Fibroblast of pulmonary artery (primary cell): ENCODE results near the gene H2AZ1.

ENCODE experiments used
- DNase-seq: peaks from one replicate; pipeline ENCODE4 v3.0.0-alpha.2; 2010; ENCODE audit warnings: low read depth
- H3K4me3 ChIP-seq: replicated peaks from 2 replicates; pipeline ENCODE4 v1.5.1; 2011; ENCODE audit warnings: low read depth, mild to moderate bottlenecking, control low read depth, low read length, moderate library complexity
- TF ChIP-seq, protein P1 (sequence below): IDR thresholded peaks from 2 replicates; pipeline ENCODE4 v1.5.1; 2011; ENCODE audit warnings: mild to moderate bottlenecking, control low read depth, low read length, inconsistent platforms; ENCODE audit errors: missing control alignments

Gene H2AZ1

DNA sequence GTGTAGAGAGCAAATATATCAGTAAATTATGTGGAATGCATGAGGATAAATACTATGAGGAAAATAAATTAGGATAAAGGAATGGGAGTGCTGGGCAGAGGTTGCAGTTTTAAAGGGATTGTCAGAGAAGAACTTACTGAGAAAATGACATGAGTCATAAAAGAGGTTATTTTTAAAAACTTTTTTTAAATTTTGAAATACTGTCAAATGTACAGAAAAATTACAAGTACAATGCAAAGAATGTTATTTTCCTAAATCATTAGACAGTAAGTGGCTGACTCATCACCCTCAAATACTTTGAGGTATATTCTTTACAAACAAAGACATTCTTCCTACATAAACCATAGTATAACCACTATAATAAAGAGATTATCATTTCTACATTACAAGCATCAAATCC lies 29.8 kb upstream of the H2AZ1 start:
- no peak for DNase-seq
- no peak overlapping the region for H3K4me3 ChIP-seq
- TF ChIP-seq, protein P1, sequence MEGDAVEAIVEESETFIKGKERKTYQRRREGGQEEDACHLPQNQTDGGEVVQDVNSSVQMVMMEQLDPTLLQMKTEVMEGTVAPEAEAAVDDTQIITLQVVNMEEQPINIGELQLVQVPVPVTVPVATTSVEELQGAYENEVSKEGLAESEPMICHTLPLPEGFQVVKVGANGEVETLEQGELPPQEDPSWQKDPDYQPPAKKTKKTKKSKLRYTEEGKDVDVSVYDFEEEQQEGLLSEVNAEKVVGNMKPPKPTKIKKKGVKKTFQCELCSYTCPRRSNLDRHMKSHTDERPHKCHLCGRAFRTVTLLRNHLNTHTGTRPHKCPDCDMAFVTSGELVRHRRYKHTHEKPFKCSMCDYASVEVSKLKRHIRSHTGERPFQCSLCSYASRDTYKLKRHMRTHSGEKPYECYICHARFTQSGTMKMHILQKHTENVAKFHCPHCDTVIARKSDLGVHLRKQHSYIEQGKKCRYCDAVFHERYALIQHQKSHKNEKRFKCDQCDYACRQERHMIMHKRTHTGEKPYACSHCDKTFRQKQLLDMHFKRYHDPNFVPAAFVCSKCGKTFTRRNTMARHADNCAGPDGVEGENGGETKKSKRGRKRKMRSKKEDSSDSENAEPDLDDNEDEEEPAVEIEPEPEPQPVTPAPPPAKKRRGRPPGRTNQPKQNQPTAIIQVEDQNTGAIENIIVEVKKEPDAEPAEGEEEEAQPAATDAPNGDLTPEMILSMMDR, result no peak

GRCh38 chr4:99971453-99972111 lies 21.5 kb upstream of the H2AZ1 start:
- no peak for DNase-seq
- TF ChIP-seq, protein P1, result no peak

GRCh38 chr4:99968330-99968729 lies 18.3 kb upstream of the H2AZ1 start:
- peak; percentile 50 for DNase-seq
- no peak overlapping the region for H3K4me3 ChIP-seq
- TF ChIP-seq, protein P1, result no peak

More at GRCh38 chr4:99971453-99972111, 21.5 kb upstream of the H2AZ1 start:
- H3K4me3 ChIP-seq, result no peak overlapping the region

GRCh38 chr4:99966692-99967091 lies 16.6 kb upstream of the H2AZ1 start:
- no peak overlapping the region for H3K4me3 ChIP-seq
- TF ChIP-seq, protein P1, result no peak
- no peak for DNase-seq

DNA sequence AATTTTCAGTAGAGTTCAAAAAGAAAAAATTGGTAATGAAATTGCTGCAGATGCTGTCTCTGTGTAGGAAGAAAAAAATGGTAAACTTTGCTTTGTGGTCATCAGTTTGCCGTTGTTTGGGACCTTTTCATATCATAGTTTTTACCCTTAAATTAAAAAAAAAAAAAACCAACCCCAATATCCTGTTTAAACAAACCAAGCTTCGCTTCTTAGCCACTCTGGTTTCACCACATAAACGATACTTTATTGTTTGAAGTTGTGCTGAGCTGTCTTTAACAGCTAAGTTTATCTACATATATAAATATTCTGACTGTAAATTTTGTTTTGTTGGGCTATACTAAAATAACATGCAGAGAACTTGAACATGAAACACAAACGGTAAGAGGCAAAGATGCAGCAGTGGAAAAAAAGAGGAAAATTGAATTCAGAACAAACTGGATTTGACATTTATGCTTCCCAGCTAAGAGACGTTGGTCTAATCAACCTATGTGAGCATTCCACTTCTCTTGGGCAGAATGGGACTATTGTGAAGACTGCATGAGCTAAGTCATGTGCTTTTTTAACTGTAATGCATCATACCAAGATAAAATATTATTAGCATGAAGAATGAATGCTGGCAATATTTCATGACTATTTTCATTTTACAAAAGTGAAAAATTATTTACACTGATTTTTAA lies 15.7 kb upstream of the H2AZ1 start:
- TF ChIP-seq, protein P1, result no peak
- DNase-seq, result no peak
- H3K4me3 ChIP-seq, result no peak overlapping the region

- H3K4me3 ChIP-seq, result no peak overlapping the region
- no peak for DNase-seq
- TF ChIP-seq, protein P1, result no peak
Observed at GRCh38 chr4:99965173-99965572, 15.1 kb upstream of the H2AZ1 start.

GRCh38 chr4:99961711-99962110 lies 11.6 kb upstream of the H2AZ1 start:
- DNase-seq, result no peak
- TF ChIP-seq, protein P1, result no peak
- H3K4me3 ChIP-seq, result no peak overlapping the region
